GM21717 (cell line): Measurements from ENCODE around the gene ASMT.
"Not testable (repeated sequence)": the region's sequence is repeated elsewhere in the genome, so short reads cannot be mapped to it uniquely, and the experiment has no call there.

Source experiments
- ATAC-seq: cut with Tn5 transposase; IDR thresholded peaks from one replicate; pipeline ENCODE4 v1.9.1; 2021; ENCODE audit warnings: mild to moderate bottlenecking, moderate library complexity; ENCODE audit not compliant: unreplicated experiment

The ASMT gene

GRCh38 chrX:1597345-1598020 lies 17.4 kb upstream of the ASMT start:
- no peak for ATAC-seq

- ATAC-seq = no peak
Measured at GRCh38 chrX:1598021-1598875, 16.6 kb upstream of the ASMT start.

- no peak for ATAC-seq
Measured at GRCh38 chrX:1598876-1599790, 15.7 kb upstream of the ASMT start.

- no peak for ATAC-seq
Measured at GRCh38 chrX:1599791-1600405, 15.0 kb upstream of the ASMT start.

GRCh38 chrX:1600406-1601050 lies 14.3 kb upstream of the ASMT start:
- ATAC-seq = no peak

- no peak for ATAC-seq
Measured at GRCh38 chrX:1601051-1601767, 13.7 kb upstream of the ASMT start.

GRCh38 chrX:1601768-1602085 lies 13.1 kb upstream of the ASMT start:
- no peak for ATAC-seq

GRCh38 chrX:1602299-1602698 lies 12.6 kb upstream of the ASMT start:
- ATAC-seq = no peak

GRCh38 chrX:1606496-1606895 lies 8.4 kb upstream of the ASMT start:
- ATAC-seq = no peak

GRCh38 chrX:1609311-1609710 lies 5.5 kb upstream of the ASMT start:
- ATAC-seq = no peak

- ATAC-seq = no peak
Measured at GRCh38 chrX:1609762-1610161, 5.1 kb upstream of the ASMT start.

- no peak for ATAC-seq
Measured at GRCh38 chrX:1610166-1610565, 4.7 kb upstream of the ASMT start.

- ATAC-seq = no peak
Measured at GRCh38 chrX:1610736-1611135, 4.1 kb upstream of the ASMT start.

- ATAC-seq = no peak
Measured at GRCh38 chrX:1612641-1613286, 2.1 kb upstream of the ASMT start.

- no peak for ATAC-seq
Measured at GRCh38 chrX:1618689-1619088, 3.8 kb downstream of the ASMT start.

GRCh38 chrX:1623691-1624090 lies 8.8 kb downstream of the ASMT start:
- no peak for ATAC-seq

- ATAC-seq = not testable (repeated sequence)
Measured at GRCh38 chrX:1624158-1624860, 9.4 kb downstream of the ASMT start.

- ATAC-seq = not testable (repeated sequence)
Measured at GRCh38 chrX:1624861-1625215, 10.0 kb downstream of the ASMT start.

GRCh38 chrX:1629244-1629643 lies 14.4 kb downstream of the ASMT start:
- ATAC-seq = no peak
